Measurements from ENCODE around the gene INO80.
A peak's percentile ranks its signal among the peaks of the same experiment; 100 is the strongest.
"Not testable (repeated sequence)": the region's sequence is repeated elsewhere in the genome, so short reads cannot be mapped to it uniquely, and the experiment has no call there.

Gene INO80

GRCh38 chr15:40959331-40960141, 156.5 kb downstream of the INO80 start:
- no peak for DNase-seq

GRCh38 chr15:40958723-40959122, 157.4 kb downstream of the INO80 start:
- DNase-seq = no peak

GRCh38 chr15:40958146-40958545, 157.9 kb downstream of the INO80 start:
- no peak for DNase-seq

GRCh38 chr15:40957581-40958051, 158.5 kb downstream of the INO80 start:
- no peak for DNase-seq

GRCh38 chr15:40957041-40957555, 159.0 kb downstream of the INO80 start:
- DNase-seq = no peak

GRCh38 chr15:40956541-40956982, 159.5 kb downstream of the INO80 start:
- DNase-seq = no peak

- no peak for DNase-seq
These were observed 160.0 kb downstream of the INO80 start for GRCh38 chr15:40955930-40956540.

GRCh38 chr15:40955141-40955903, 160.8 kb downstream of the INO80 start:
- no peak for DNase-seq

GRCh38 chr15:40954158-40954848, 161.8 kb downstream of the INO80 start:
- not testable (repeated sequence) for DNase-seq

GRCh38 chr15:40953713-40954074, 162.4 kb downstream of the INO80 start:
- DNase-seq = no peak

- DNase-seq = peak; percentile 97
These were observed 163.0 kb downstream of the INO80 start, which contains the start of gene CHAC1 for GRCh38 chr15:40952901-40953712. Gene CHAC1, plus strand, starts transcription at chr15:40953471. Its CDS starts 113 bp downstream, at chr15:40953584.

- no peak for DNase-seq
These were observed 163.7 kb downstream of the INO80 start for GRCh38 chr15:40952301-40952900.

GRCh38 chr15:40951764-40952163, 164.3 kb downstream of the INO80 start:
- no peak for DNase-seq

GRCh38 chr15:40949756-40950207, 166.3 kb downstream of the INO80 start:
- DNase-seq = no peak

GRCh38 chr15:40948706-40949473, 167.2 kb downstream of the INO80 start:
- no peak for DNase-seq

- no peak for DNase-seq
These were observed 171.4 kb downstream of the INO80 start for GRCh38 chr15:40944510-40945296.

GRCh38 chr15:40943764-40944365, 172.2 kb downstream of the INO80 start:
- no peak for DNase-seq

GRCh38 chr15:40942878-40943277, 173.2 kb downstream of the INO80 start:
- no peak for DNase-seq

GRCh38 chr15:40942337-40942854, 173.7 kb downstream of the INO80 start:
- no peak for DNase-seq
